Natural killer cell (primary cell): ENCODE results near the gene FCHSD1. TPM values are rescaled to one million over a fixed set of nuclear protein-coding genes. Genes with fewer than 3 reads are reported as not detected.

Experiments used
- ATAC-seq, 3 donors: fragments of 150-1000 bp in 2 of 3; fragments of 200-7000 bp in 1 of 3; cut with Tn5 transposase; 1 replicate in 1 of 3; 2 replicates in 2 of 3; pipeline ENCODE4 v1.10.0; 2021; ENCODE audit warnings: mild to moderate bottlenecking in 2 of 3, moderate library complexity in 2 of 3
- DNase-seq, 2 donors: peaks; one replicate each; pipeline versions ENCODE4 v3.0.0 to v3.0.0-alpha.2; 2013 to 2021; ENCODE audit warnings: mixed read lengths in 1 of 2
- H3K27ac ChIP-seq: one replicate; pipeline ENCODE4 v1.5.1; 2013; ENCODE audit warnings: mild to moderate bottlenecking, low read length
- H3K27me3 ChIP-seq: one replicate; pipeline ENCODE4 v1.6.1; 2013; ENCODE audit warnings: low read length; ENCODE audit not compliant: control insufficient read depth, insufficient read depth
- H3K36me3 ChIP-seq: one replicate; pipeline ENCODE4 v1.6.1; 2013; ENCODE audit warnings: low read length; ENCODE audit not compliant: control insufficient read depth, insufficient read depth
- H3K4me1 ChIP-seq: one replicate; pipeline ENCODE4 v1.6.1; 2013; ENCODE audit warnings: low read length; ENCODE audit not compliant: control insufficient read depth, insufficient read depth
- H3K4me3 ChIP-seq: one replicate; pipeline ENCODE4 v1.5.1; 2013; ENCODE audit warnings: low read length
- H3K9me3 ChIP-seq: one replicate; pipeline ENCODE4 v1.6.1; 2013; ENCODE audit warnings: low read length; ENCODE audit not compliant: control insufficient read depth, insufficient read depth
- H3K27ac Mint-ChIP-seq, 2 donors: one replicate each; pipeline ENCODE4 v1.8.0; 2022; ENCODE audit warnings: mild to moderate bottlenecking in 2 of 2, mixed read lengths in 2 of 2, moderate library complexity in 1 of 2
- H3K27me3 Mint-ChIP-seq, 2 donors: one replicate each; pipeline ENCODE4 v1.8.0; 2022; ENCODE audit warnings: low read depth in 2 of 2, mixed read lengths in 2 of 2
- H3K36me3 Mint-ChIP-seq: one replicate; pipeline ENCODE4 v1.8.0; 2022; ENCODE audit warnings: mixed read lengths
- H3K4me1 Mint-ChIP-seq, 2 donors: one replicate each; pipeline ENCODE4 v1.8.0; 2022; ENCODE audit warnings: mixed read lengths in 2 of 2
- H3K4me3 Mint-ChIP-seq: one replicate; pipeline ENCODE4 v1.8.0; 2022; ENCODE audit warnings: mild to moderate bottlenecking, moderate library complexity, mixed read lengths
- H3K9me3 Mint-ChIP-seq, 2 donors: one replicate each; pipeline ENCODE4 v1.8.0; 2022; ENCODE audit warnings: mixed read lengths in 2 of 2
- CTCF ChIP-seq: fragments of 200-600 bp; IDR thresholded peaks from one replicate; pipeline ENCODE4 v1.8.0; 2022; ENCODE audit warnings: antibody characterized with exemption
- WGBS: methylation state at CpG from one replicate; pipeline ENCODE4 v1.1.7; 2013; ENCODE audit warnings: missing lambda C conversion rate; ENCODE audit not compliant: insufficient coverage; 5-methylcytosine and 5-hydroxymethylcytosine counted together
- intact Hi-C: fragments of 100-400 bp; cut with micrococcal nuclease; formaldehyde crosslinking; loops from one replicate; pipeline ENCODE4 v1.14.2; 2022
- total RNA-seq, 4 donors: library from RNA; stranded (reverse); fragments of 120-200 nt in 1 of 4; gene quantifications; one replicate each; pipeline versions ENCODE4 v1.2.3 to v1.2.4, GENCODE V29; 2013 to 2022

FCHSD1 gene
- total RNA-seq, 3 donors from 2014 or later (not counting 1 experiment from before 2014, with no cell fraction given), result 134 to 155 (median 147) TPM

DNA sequence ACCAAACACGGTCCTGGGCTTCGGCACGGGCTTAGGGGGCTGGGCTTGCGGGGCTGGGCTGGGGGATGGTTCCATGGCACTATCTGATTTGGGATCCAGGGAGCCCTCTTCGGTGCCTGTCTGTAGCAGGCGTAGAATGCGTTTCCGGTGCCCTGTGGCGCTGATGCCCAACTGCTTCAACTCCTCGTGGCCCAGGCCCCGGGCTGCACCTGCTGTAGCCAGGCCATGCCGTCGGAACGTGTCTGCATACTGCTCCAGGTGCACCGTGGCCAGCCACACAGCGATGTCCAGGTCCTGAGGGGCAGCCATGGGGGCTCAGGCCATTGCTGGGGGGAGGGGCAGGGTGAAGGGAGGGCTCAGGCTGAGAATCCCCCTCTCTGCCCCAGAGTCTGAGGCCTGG is 29.0 kb upstream of the FCHSD1 start:
- Mint-ChIP-seq H3K9me3 (no peaks in the 10 kb centered on the region), H3K36me3 (no peaks in the 10 kb centered on the region), H3K27ac (no peak overlapping the region), H3K4me1 (peaks cover 22 to 44% of the 10 kb centered on the region in 2 donors), H3K27me3 (no peaks in the 10 kb centered on the region), H3K4me3 (no peak overlapping the region)
- H3K27ac ChIP-seq, result no peak overlapping the region
- TF ChIP-seq CTCF, result no peak
- no peak overlapping the region for H3K4me3 ChIP-seq
- H3K4me1 ChIP-seq, result peaks cover 36% of the 10 kb centered on the region
- H3K36me3 ChIP-seq, result no peaks in the 10 kb centered on the region
- DNase-seq (no peak), ATAC-seq (no peak)
- WGBS, result 95% methylated on average over 16 of the region's 16 CpGs
- H3K27me3 ChIP-seq, result no peaks in the 10 kb centered on the region
- no peaks in the 10 kb centered on the region for H3K9me3 ChIP-seq
- intact Hi-C loops, result loop anchor here (5.0 kb wide), 1 partner anchor 43 kb away; the partner anchor contains the start of genes HDAC3 and RELL2

DNA sequence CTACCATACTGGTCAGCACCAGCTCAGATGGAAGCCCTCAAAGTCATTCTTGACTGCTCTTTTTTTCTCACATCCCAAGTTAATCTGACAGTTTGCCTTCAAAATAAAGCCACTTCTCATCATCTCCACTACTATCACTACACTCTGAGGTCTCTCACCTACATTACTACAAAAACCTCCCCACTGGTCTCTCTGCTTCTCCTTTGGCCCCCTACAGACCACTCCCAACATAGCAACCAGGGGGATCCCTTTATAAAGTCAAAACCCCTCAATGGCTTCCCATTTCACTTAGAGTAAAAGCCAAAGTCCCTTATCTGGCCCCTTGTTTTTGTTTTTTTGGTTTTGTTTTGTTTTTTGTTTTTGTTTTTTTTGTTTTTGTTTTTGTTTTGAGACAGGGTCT is 26.2 kb upstream of the FCHSD1 start:
- no peak overlapping the region for H3K4me3 ChIP-seq
- H3K27ac Mint-ChIP-seq, result peak overlapping the region in 1 of 2 donors; percentile 41
- H3K27me3 ChIP-seq, result no peaks in the 10 kb centered on the region
- no peaks in the 10 kb centered on the region for H3K36me3 Mint-ChIP-seq
- no peak overlapping the region for H3K27ac ChIP-seq
- H3K9me3 ChIP-seq, result no peaks in the 10 kb centered on the region
- H3K4me1 ChIP-seq, result peaks cover 19% of the 10 kb centered on the region
- intact Hi-C loops, result no loop called here
- H3K4me1 Mint-ChIP-seq, result peaks cover 10 to 27% of the 10 kb centered on the region in 2 donors
- no peaks in the 10 kb centered on the region for H3K9me3 Mint-ChIP-seq
- H3K27me3 Mint-ChIP-seq, result no peaks in the 10 kb centered on the region
- no peak for ATAC-seq
- H3K36me3 ChIP-seq, result no peaks in the 10 kb centered on the region
- TF ChIP-seq CTCF, result no peak
- no peak overlapping the region for H3K4me3 Mint-ChIP-seq
- DNase-seq, result peak in 1 of 2 donors; percentile 29

DNA sequence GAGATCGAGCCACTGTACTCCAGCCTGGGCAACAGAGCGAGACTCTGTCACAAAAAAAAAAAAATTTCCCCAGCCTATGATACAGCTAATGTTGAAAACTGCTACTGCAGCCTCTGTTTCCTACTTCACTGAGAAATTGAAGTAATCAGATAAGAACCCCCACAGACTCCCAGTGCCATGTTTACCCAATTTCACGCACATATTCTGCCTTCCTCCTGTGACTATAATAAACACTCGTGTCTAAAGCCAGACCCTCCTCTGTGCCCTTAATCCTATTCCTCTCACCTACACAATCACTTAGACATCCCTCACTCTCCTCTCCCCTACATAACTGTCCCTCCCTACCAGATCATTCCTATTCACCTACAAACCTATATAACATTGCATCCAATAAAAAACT is 24.5 kb upstream of the FCHSD1 start:
- H3K4me1 Mint-ChIP-seq, result peaks cover 0 to 13% of the 10 kb centered on the region in 2 donors
- H3K4me3 Mint-ChIP-seq, result no peak overlapping the region
- intact Hi-C loops, result no loop called here
- H3K4me3 ChIP-seq, result no peak overlapping the region
- no peak overlapping the region for H3K27ac Mint-ChIP-seq
- no peaks in the 10 kb centered on the region for H3K9me3 ChIP-seq
- H3K27me3 Mint-ChIP-seq, result no peaks in the 10 kb centered on the region
- ATAC-seq, result no peak
- no peak overlapping the region for H3K27ac ChIP-seq
- no peaks in the 10 kb centered on the region for H3K36me3 Mint-ChIP-seq
- H3K36me3 ChIP-seq, result no peaks in the 10 kb centered on the region
- no peak for DNase-seq
- TF ChIP-seq CTCF, result no peak
- WGBS, result 95% methylated on average over 4 of the region's 4 CpGs
- H3K4me1 ChIP-seq, result peaks cover 6% of the 10 kb centered on the region
- H3K27me3 ChIP-seq, result no peaks in the 10 kb centered on the region
- no peaks in the 10 kb centered on the region for H3K9me3 Mint-ChIP-seq

- Histone ChIP-seq H3K4me1 (no peaks in the 10 kb centered on the region), H3K27ac (no peak overlapping the region), H3K27me3 (no peaks in the 10 kb centered on the region), H3K4me3 (no peak overlapping the region), H3K9me3 (no peaks in the 10 kb centered on the region), H3K36me3 (peaks cover 2% of the 10 kb centered on the region)
- Mint-ChIP-seq H3K36me3 (no peaks in the 10 kb centered on the region), H3K27me3 (no peaks in the 10 kb centered on the region), H3K27ac (no peak overlapping the region), H3K4me3 (no peak overlapping the region), H3K9me3 (no peaks in the 10 kb centered on the region), H3K4me1 (peaks cover 0 to 11% of the 10 kb centered on the region in 2 donors)
- DNase-seq (no peak), ATAC-seq (no peak)
- WGBS, result 85% methylated on average over 5 of the region's 5 CpGs
- intact Hi-C loops, result no loop called here
- no peak for TF ChIP-seq CTCF
These were observed 23.5 kb upstream of the FCHSD1 start for GRCh38 chr5:141674747-141675146.
